Measurements from ENCODE around the gene GPRC5C. TPM values are rescaled to one million over a fixed set of nuclear protein-coding genes. Genes with fewer than 3 reads are reported as not detected.
"Not testable (repeated sequence)": the region's sequence is repeated elsewhere in the genome, so short reads cannot be mapped to it uniquely, and the experiment has no call there.

The GPRC5C gene
- total RNA-seq, 1 donor from 2014 or later = 56.4 TPM

DNA sequence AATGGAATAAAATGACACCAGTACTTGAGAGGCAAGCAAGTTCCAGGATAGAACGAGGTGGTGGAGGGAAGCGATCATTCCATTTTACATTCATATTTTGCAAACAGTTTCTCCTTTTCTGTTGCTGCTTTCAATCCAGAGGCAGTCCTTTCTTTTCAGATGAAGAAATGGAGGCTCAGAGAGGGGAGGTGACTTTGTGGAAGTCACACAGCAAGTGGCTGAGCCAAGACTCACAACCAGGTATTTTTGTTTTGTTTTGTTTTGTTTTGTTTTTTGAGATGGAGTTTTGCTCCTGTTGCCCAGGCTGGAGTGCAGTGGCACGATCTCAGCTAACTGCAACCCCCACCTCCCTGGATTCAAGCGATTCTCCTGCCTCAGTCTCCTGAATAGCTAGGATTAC is 35.3 kb upstream of the GPRC5C start:
- no peaks in the 10 kb centered on the region for H3K9me3 Mint-ChIP-seq (ENCODE audit: unreplicated experiment)
- no peak overlapping the region for H3K4me3 Mint-ChIP-seq (ENCODE audit: unreplicated experiment)

DNA sequence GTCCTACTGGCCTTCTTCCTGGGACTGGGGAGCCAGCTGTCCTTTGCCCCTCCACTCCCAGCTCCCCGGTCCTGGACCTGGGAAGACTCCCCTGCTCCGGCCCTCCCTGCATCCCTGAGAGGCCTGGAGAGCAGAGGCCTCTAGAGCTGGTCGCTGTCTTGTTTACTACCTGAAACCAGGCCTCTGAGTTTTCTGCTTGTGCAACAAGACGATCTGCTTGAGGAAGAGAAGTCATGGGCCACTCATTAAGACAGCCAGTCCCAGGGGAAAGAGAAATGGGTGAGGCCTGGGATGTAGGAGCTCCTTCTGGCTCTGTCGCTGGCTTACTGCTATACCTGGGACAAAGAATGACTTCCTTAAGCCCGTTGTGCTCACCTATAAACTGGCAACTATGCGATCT is 29.8 kb upstream of the GPRC5C start:
- DNase-seq (ENCODE audit: extremely low spot score, unreplicated experiment) = no peak
- Mint-ChIP-seq H3K4me1 (ENCODE audit: unreplicated experiment) (no peaks in the 10 kb centered on the region), H3K36me3 (ENCODE audit: unreplicated experiment) (no peaks in the 10 kb centered on the region), H3K27ac (ENCODE audit: unreplicated experiment) (no peak overlapping the region), H3K4me3 (ENCODE audit: unreplicated experiment) (no peak overlapping the region), H3K27me3 (ENCODE audit: unreplicated experiment) (peaks cover 11% of the 10 kb centered on the region), H3K9me3 (ENCODE audit: unreplicated experiment) (no peaks in the 10 kb centered on the region)
- TF ChIP-seq, protein P1, sequence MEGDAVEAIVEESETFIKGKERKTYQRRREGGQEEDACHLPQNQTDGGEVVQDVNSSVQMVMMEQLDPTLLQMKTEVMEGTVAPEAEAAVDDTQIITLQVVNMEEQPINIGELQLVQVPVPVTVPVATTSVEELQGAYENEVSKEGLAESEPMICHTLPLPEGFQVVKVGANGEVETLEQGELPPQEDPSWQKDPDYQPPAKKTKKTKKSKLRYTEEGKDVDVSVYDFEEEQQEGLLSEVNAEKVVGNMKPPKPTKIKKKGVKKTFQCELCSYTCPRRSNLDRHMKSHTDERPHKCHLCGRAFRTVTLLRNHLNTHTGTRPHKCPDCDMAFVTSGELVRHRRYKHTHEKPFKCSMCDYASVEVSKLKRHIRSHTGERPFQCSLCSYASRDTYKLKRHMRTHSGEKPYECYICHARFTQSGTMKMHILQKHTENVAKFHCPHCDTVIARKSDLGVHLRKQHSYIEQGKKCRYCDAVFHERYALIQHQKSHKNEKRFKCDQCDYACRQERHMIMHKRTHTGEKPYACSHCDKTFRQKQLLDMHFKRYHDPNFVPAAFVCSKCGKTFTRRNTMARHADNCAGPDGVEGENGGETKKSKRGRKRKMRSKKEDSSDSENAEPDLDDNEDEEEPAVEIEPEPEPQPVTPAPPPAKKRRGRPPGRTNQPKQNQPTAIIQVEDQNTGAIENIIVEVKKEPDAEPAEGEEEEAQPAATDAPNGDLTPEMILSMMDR (IDR thresholded peaks at IDR 0.05) = no peak

More for the DNA sequence above, 35.3 kb upstream of the GPRC5C start:
- peaks cover 14% of the 10 kb centered on the region for H3K4me1 Mint-ChIP-seq (ENCODE audit: unreplicated experiment)
- peaks cover 3% of the 10 kb centered on the region for H3K27me3 Mint-ChIP-seq (ENCODE audit: unreplicated experiment)
- TF ChIP-seq, protein P1 (IDR thresholded peaks at IDR 0.05) = no peak
- H3K27ac Mint-ChIP-seq (ENCODE audit: unreplicated experiment) = no peak overlapping the region
- no peak for DNase-seq (ENCODE audit: extremely low spot score, unreplicated experiment)
- H3K36me3 Mint-ChIP-seq (ENCODE audit: unreplicated experiment) = no peaks in the 10 kb centered on the region

DNA sequence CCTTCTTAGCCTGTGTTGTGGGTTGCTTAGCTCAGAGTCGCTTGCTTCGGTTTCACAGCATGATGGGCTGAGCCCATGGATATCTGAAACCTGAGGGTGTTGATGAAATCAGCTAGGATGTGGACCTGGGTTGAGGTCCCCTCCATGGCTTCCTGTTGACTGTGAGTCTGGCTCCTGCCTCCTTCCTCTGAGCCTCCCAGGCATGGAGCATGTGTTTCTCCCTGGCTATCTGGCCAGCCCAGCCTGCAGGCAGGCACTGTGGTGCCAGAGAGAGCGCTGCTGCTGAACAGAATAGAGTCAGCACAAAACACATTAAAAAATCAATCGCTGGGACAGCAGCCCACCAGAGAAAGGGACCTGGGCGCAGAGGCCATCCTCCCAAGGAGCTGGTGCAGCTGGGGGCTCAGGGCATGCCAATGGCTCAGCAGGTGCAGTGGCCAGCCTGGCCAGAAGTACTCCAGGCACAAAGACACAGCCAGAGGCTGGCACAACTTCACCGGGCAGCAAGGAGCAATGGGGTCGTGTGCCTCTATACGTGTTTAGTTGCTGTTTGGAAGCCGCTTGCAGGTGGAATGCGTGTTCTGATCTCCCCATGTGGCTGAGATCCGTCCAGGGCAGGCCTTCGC is 28.3 kb upstream of the GPRC5C start:
- H3K27me3 Mint-ChIP-seq (ENCODE audit: unreplicated experiment) = peaks cover 14% of the 10 kb centered on the region
- H3K9me3 Mint-ChIP-seq (ENCODE audit: unreplicated experiment) = no peaks in the 10 kb centered on the region
- no peaks in the 10 kb centered on the region for H3K36me3 Mint-ChIP-seq (ENCODE audit: unreplicated experiment)
- no peaks in the 10 kb centered on the region for H3K4me1 Mint-ChIP-seq (ENCODE audit: unreplicated experiment)
- no peak overlapping the region for H3K27ac Mint-ChIP-seq (ENCODE audit: unreplicated experiment)
- no peak overlapping the region for H3K4me3 Mint-ChIP-seq (ENCODE audit: unreplicated experiment)
- no peak for DNase-seq (ENCODE audit: extremely low spot score, unreplicated experiment)
- TF ChIP-seq, protein P1 (IDR thresholded peaks at IDR 0.05) = no peak

DNA sequence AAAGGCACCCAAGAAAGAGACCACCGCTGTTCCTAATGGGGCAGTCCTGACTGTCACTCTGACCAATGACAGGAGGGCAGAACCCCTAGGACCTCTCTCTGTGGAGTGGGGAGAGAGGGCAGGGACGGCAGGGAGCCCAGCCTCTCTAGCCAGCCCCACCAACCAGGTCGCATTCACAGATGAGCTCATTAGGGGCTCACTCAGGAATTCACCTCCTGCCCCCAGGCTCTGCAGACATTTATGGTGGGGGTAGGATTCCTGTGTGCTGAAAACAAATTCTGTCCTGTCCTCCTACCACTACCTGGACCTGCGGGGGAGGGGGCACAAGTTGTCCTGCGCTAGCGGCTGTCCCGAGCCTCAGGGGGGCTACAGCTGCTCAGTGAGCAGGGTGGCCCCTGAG is 27.7 kb upstream of the GPRC5C start:
- no peak overlapping the region for H3K27ac Mint-ChIP-seq (ENCODE audit: unreplicated experiment)
- TF ChIP-seq, protein P1 (IDR thresholded peaks at IDR 0.05) = no peak
- no peak for DNase-seq (ENCODE audit: extremely low spot score, unreplicated experiment)
- no peaks in the 10 kb centered on the region for H3K4me1 Mint-ChIP-seq (ENCODE audit: unreplicated experiment)
- no peaks in the 10 kb centered on the region for H3K9me3 Mint-ChIP-seq (ENCODE audit: unreplicated experiment)
- peaks cover 10% of the 10 kb centered on the region for H3K27me3 Mint-ChIP-seq (ENCODE audit: unreplicated experiment)
- H3K4me3 Mint-ChIP-seq (ENCODE audit: unreplicated experiment) = no peak overlapping the region
- no peaks in the 10 kb centered on the region for H3K36me3 Mint-ChIP-seq (ENCODE audit: unreplicated experiment)

DNA sequence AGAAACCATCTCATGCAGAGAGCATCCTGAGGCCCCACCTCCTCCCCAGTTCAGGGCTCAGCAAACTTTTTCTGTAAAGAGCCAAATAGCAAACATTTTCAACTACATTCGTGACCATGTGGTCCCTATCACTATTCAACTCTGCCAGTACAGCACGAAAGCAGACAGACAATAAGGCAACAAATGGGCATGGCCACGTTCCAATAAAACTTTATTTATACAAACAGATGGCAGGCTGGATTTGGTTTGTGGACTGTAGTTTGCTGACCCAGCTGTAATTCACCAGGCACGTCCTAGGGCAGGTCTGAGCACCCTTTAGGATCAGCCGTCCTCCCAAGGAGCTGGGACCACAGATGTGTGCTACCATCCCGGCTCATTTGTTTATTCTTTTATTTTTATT is 27.1 kb upstream of the GPRC5C start:
- TF ChIP-seq, protein P1 (IDR thresholded peaks at IDR 0.05) = no peak
- Mint-ChIP-seq H3K4me1 (ENCODE audit: unreplicated experiment) (no peaks in the 10 kb centered on the region), H3K27ac (ENCODE audit: unreplicated experiment) (no peak overlapping the region), H3K27me3 (ENCODE audit: unreplicated experiment) (peaks cover 10% of the 10 kb centered on the region), H3K4me3 (ENCODE audit: unreplicated experiment) (no peak overlapping the region), H3K36me3 (ENCODE audit: unreplicated experiment) (no peaks in the 10 kb centered on the region), H3K9me3 (ENCODE audit: unreplicated experiment) (no peaks in the 10 kb centered on the region)
- no peak for DNase-seq (ENCODE audit: extremely low spot score, unreplicated experiment)

DNA sequence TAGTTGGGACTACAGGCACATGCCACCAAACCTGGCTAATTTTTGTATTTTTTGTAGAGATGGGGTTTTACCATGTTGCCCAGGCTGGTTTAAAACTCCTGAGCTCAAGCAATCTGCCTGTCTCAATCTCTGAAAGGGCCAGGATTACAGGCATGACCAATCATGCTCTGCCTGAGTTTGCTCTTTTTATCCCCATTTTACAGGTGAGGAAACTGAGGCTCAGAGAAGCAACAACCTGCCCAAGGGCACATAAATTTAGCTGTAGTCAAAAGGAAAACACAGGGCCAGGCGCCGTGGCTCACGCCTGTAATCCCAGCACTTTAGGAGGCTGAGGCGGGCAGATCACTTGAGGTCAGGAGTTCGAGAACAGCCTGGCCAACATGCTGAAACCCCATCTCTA is 26.6 kb upstream of the GPRC5C start:
- not testable (repeated sequence) for H3K36me3 Mint-ChIP-seq (ENCODE audit: unreplicated experiment); H3K4me3 Mint-ChIP-seq (ENCODE audit: unreplicated experiment); DNase-seq (ENCODE audit: extremely low spot score, unreplicated experiment); H3K9me3 Mint-ChIP-seq (ENCODE audit: unreplicated experiment); H3K27ac Mint-ChIP-seq (ENCODE audit: unreplicated experiment); H3K4me1 Mint-ChIP-seq (ENCODE audit: unreplicated experiment)
- H3K27me3 Mint-ChIP-seq (ENCODE audit: unreplicated experiment) = peaks cover 10% of the 10 kb centered on the region
